Type B pancreatic cell (in vitro differentiated cells): ENCODE measurements around the gene ATP4B. TPM values are rescaled to one million over a fixed set of nuclear protein-coding genes. Genes with fewer than 3 reads are reported as not detected.
A peak's percentile ranks its signal among the peaks of the same experiment; 100 is the strongest.

Experiments
- DNase-seq: peaks from one replicate; pipeline ENCODE4 v3.0.0; 2021; ENCODE audit warnings: mixed read lengths; ENCODE audit not compliant: unreplicated experiment; ENCODE audit errors: extremely low spot score
- H3K27ac Mint-ChIP-seq: 2 replicates; pipeline ENCODE4 v1.8.0; 2021; ENCODE audit warnings: mild to moderate bottlenecking, mixed read lengths
- H3K27me3 Mint-ChIP-seq: 2 replicates; pipeline ENCODE4 v1.8.0; 2021; ENCODE audit warnings: mixed read lengths
- H3K36me3 Mint-ChIP-seq: 2 replicates; pipeline ENCODE4 v1.8.0; 2021; ENCODE audit warnings: mixed read lengths
- H3K4me1 Mint-ChIP-seq: one replicate; pipeline ENCODE4 v1.8.0; 2021; ENCODE audit warnings: mixed read lengths; ENCODE audit not compliant: unreplicated experiment
- H3K4me3 Mint-ChIP-seq: 2 replicates; pipeline ENCODE4 v1.8.0; 2021; ENCODE audit warnings: mild to moderate bottlenecking, mixed read lengths
- H3K9me3 Mint-ChIP-seq: 2 replicates; pipeline ENCODE4 v1.8.0; 2021; ENCODE audit warnings: mixed read lengths
- CTCF ChIP-seq: fragments of 200-600 bp; sonication (generic); conservative IDR thresholded peaks from 2 replicates; pipeline ENCODE4 v1.5.0; 2021; ENCODE audit warnings: antibody characterized with exemption, mild to moderate bottlenecking
- long read RNA-seq: library from polyadenylated mRNA; unstranded; transcript quantifications from one replicate; pipeline ENCODE4 v2.0.0, GENCODE V29; 2020
- total RNA-seq: library from RNA; stranded (reverse); gene quantifications from 2 replicates; pipeline ENCODE4 v1.2.1, GENCODE V29; 2021; ENCODE audit warnings: low replicate concordance

The ATP4B gene
- 2.0 and 26.7 TPM in 2 replicates for total RNA-seq
- long read RNA-seq, transcript ATP4B-201 (7 exons, 1,488 nt), result major isoform, 22 of 24 reads
- long read RNA-seq, partial matches to known transcripts, result 0 of 24 reads
- long read RNA-seq, other reads (novel, unspliced or antisense), result 2 of 24 reads

GRCh38 chr13:113657851-113658741 is at the start of gene ATP4B:
TSS of gene ATP4B (minus strand) at chr13:113658198. CDS start at chr13:113658144, 54 bp downstream.
- Mint-ChIP-seq H3K9me3 (no peaks in the 10 kb centered on the region), H3K4me1 (peaks cover 9% of the 10 kb centered on the region), H3K27ac (no peak within 1 kb of the TSS), H3K36me3 (no peaks in the 10 kb centered on the region), H3K4me3 (no peak within 1 kb of the TSS), H3K27me3 (no peaks in the 10 kb centered on the region)
- DNase-seq, result peak; percentile 70
- no peak for TF ChIP-seq CTCF

- Mint-ChIP-seq H3K4me1 (no peaks in the 10 kb centered on the region), H3K36me3 (no peaks in the 10 kb centered on the region), H3K4me3 (peak overlapping the region; percentile 2), H3K9me3 (no peaks in the 10 kb centered on the region), H3K27me3 (peaks cover 3% of the 10 kb centered on the region), H3K27ac (peak overlapping the region; percentile 1)
- TF ChIP-seq CTCF, result no peak
- DNase-seq, result no peak
Measured at GRCh38 chr13:113672002-113672651, 14.1 kb upstream of the ATP4B start.

DNA sequence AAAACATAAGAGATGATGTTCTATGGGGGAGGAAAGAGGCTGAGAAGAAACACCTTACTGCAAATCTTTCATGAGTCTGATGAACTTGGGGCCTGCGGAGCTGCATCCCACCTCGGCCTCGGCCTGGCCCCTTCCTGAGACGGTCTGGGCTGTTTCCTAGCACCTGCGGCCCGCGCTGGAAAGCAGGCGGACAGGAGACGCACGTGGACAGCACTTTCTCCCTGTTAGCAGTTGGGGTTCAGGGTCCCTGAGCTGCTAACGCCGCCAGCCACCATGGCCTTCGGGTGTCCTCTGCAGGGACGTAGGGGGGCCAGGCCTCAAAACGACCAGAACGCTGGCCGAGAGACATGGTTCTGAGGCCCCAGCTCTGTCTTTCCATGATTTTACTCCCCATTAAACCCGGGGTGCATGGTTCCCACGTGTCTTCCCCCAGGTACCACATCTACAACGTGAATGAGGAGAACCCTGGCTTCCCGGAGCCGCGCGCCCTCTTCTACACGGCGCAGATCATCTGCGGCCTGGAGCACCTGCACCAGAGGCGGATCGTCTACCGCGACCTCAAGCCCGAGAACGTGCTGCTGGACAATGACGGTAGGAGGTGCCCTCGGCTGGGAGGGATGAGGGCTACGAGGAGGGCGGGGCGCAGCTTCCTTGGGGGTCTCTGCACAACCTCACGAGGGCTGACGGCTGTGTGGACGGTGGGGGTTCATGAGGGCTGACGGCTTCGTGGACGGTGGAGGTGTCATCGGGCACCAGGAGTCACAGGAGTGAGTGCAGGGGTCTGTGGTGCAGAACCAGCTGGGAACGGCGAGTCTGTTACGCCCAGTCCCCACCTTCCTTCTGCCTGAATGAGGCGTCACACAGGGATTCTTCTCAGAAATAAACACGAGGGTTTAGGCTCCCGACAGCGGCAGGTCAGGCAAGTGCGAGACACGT is 13.3 kb upstream of the ATP4B start:
- peak; percentile 67 for DNase-seq
- Mint-ChIP-seq H3K4me3 (no peak overlapping the region), H3K9me3 (no peaks in the 10 kb centered on the region), H3K27ac (no peak overlapping the region), H3K4me1 (no peaks in the 10 kb centered on the region), H3K27me3 (peaks cover 3% of the 10 kb centered on the region), H3K36me3 (no peaks in the 10 kb centered on the region)
- TF ChIP-seq CTCF, result no peak

GRCh38 chr13:113670541-113670940 is 12.5 kb upstream of the ATP4B start:
- Mint-ChIP-seq H3K27me3 (peaks cover 3% of the 10 kb centered on the region), H3K4me3 (no peak overlapping the region), H3K27ac (no peak overlapping the region), H3K9me3 (no peaks in the 10 kb centered on the region), H3K36me3 (no peaks in the 10 kb centered on the region), H3K4me1 (no peaks in the 10 kb centered on the region)
- no peak for TF ChIP-seq CTCF
- DNase-seq, result peak; percentile 59

DNA sequence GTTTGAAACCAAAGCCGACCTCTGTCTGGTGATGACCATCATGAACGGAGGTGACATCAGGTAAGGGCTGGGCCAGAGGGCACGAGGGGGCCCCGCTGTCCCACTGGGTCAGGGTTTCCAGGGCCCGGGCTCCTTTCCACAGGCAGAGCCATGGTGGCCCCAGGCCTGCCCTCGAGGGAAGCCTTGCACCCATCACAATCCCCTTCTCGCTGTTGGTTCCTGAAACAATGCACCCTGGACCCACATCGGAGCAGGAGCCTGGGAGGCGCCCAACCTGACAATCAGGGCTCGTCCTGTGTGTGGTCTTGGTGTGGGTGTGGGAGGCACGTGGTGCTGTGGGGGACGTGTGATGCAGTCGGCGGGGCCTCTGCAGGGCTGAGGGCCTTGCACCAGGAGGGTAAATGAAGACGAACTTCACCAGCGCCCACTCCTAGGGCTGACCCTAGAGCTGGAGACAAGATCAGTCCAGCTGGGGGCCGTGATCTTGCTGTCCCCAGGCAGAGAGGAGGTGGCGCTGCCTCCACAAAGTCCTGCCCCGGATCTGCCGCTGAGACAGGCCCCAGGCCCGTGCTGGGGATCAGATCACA is 11.8 kb upstream of the ATP4B start:
- Mint-ChIP-seq H3K36me3 (no peaks in the 10 kb centered on the region), H3K4me3 (no peak overlapping the region), H3K27me3 (peaks cover 3% of the 10 kb centered on the region), H3K9me3 (no peaks in the 10 kb centered on the region), H3K4me1 (no peaks in the 10 kb centered on the region), H3K27ac (no peak overlapping the region)
- TF ChIP-seq CTCF, result no peak
- DNase-seq, result peak; percentile 66
